IMR-90 (cell line): ENCODE data around the gene IGSF8. TPM values are rescaled to one million over a fixed set of nuclear protein-coding genes. Genes with fewer than 3 reads are reported as not detected.

Experiments
- ATAC-seq: fragments of 200-7000 bp; cut with Tn5 transposase; 2 replicates; pipeline ENCODE4 v1.9.1; 2020; ENCODE audit warnings: low read depth, mild to moderate bottlenecking, moderate library complexity
- BruUV-seq: library from RNA; stranded (reverse); fragments of 400-500 nt; replicated peaks from 2 replicates; lab custom pipeline; 2021; lab: Mats Ljungman, UMichigan
- CTCF ChIA-PET: fragments of 300-600 bp; formaldehyde crosslinking; extraction: SDS; loops from one replicate; lab custom pipeline; 2021; ENCODE audit warnings: antibody characterized with exemption; lab: Yijun Ruan, JAX
- POLR2A ChIA-PET: fragments of 300-600 bp; sonication (Branson Sonifier 250); formaldehyde crosslinking; loops from one replicate; lab custom pipeline; 2022; ENCODE audit warnings: antibody characterized with exemption; ENCODE audit not compliant: unreplicated experiment; lab: Charles Lee
- DNase-seq: peaks from one replicate; pipeline ENCODE4 v3.0.0; 2013
- H2AFZ ChIP-seq: replicated peaks from 2 replicates; pipeline ENCODE3; 2013; ENCODE audit warnings: low read length, mild to moderate bottlenecking; ENCODE audit not compliant: poor library complexity
- H2AK5ac ChIP-seq: 2 replicates; pipeline ENCODE4 v1.6.1; 2013; ENCODE audit warnings: low read depth, low read length, inconsistent platforms
- H2AK9ac ChIP-seq: replicated peaks from 2 replicates; pipeline ENCODE3; 2013; ENCODE audit warnings: mild to moderate bottlenecking, low read depth, low read length, moderate library complexity; ENCODE audit not compliant: poor library complexity
- H2BK120ac ChIP-seq: 2 replicates; pipeline ENCODE4 v1.6.1; 2013; ENCODE audit warnings: low read depth, low read length, inconsistent platforms
- H2BK15ac ChIP-seq: 3 replicates; pipeline ENCODE4 v1.6.1; 2013; ENCODE audit warnings: low read depth, low read length, inconsistent platforms
- H2BK20ac ChIP-seq: 2 replicates; pipeline ENCODE4 v1.6.1; 2013; ENCODE audit warnings: low read depth, mild to moderate bottlenecking, inconsistent platforms, low read length, moderate library complexity
- H2BK5ac ChIP-seq: 2 replicates; pipeline ENCODE4 v1.6.1; 2013; ENCODE audit warnings: mild to moderate bottlenecking, low read depth, low read length, inconsistent platforms; ENCODE audit not compliant: poor library complexity, severe bottlenecking
- H3K14ac ChIP-seq: replicated peaks from 2 replicates; pipeline ENCODE4 v1.6.1; 2013; ENCODE audit warnings: low read depth, low read length, inconsistent platforms
- H3K18ac ChIP-seq: 2 replicates; pipeline ENCODE4 v1.6.1; 2013; ENCODE audit warnings: low read depth, low read length, control low read depth
- H3K23ac ChIP-seq: 2 replicates; pipeline ENCODE4 v1.6.1; 2013; ENCODE audit warnings: low read depth, low read length, inconsistent platforms
- H3K27ac ChIP-seq: 2 replicates; pipeline ENCODE4 v1.5.1; 2013; ENCODE audit warnings: mild to moderate bottlenecking, control low read depth, low read length; ENCODE audit not compliant: insufficient read depth
- H3K27me3 ChIP-seq: 2 replicates; pipeline ENCODE4 v1.6.1; 2013; ENCODE audit warnings: low read length; ENCODE audit not compliant: control insufficient read depth, insufficient read depth
- H3K36me3 ChIP-seq: 2 replicates; pipeline ENCODE4 v1.6.1; 2013; ENCODE audit warnings: low read length, mixed read lengths; ENCODE audit not compliant: control insufficient read depth, insufficient read depth
- H3K4ac ChIP-seq: 2 replicates; pipeline ENCODE4 v1.6.1; 2013; ENCODE audit warnings: low read depth, low read length, inconsistent platforms
- H3K4me1 ChIP-seq: 2 replicates; pipeline ENCODE4 v1.6.1; 2013; ENCODE audit warnings: low read length, mixed read lengths; ENCODE audit not compliant: control insufficient read depth, insufficient read depth
- H3K4me2 ChIP-seq: 2 replicates; pipeline ENCODE4 v1.6.1; 2013; ENCODE audit warnings: low read depth, mild to moderate bottlenecking, control low read depth, low read length, moderate library complexity
- H3K4me3 ChIP-seq: 2 replicates; pipeline ENCODE4 v1.5.1; 2013; ENCODE audit warnings: low read depth, mild to moderate bottlenecking, control low read depth, low read length, moderate library complexity; ENCODE audit not compliant: insufficient read depth
- H3K56ac ChIP-seq: 2 replicates; pipeline ENCODE4 v1.6.1; 2013; ENCODE audit warnings: low read length, inconsistent platforms; ENCODE audit not compliant: insufficient read depth; ENCODE audit errors: extremely low read depth
- H3K79me1 ChIP-seq, 2 experiments: 2 replicates each; pipeline ENCODE4 v1.6.1; 2013; ENCODE audit warnings: low read length in 2 of 2, inconsistent platforms in 1 of 2, low read depth in 1 of 2
- H3K9ac ChIP-seq: 2 replicates; pipeline ENCODE4 v1.6.1; 2013; ENCODE audit warnings: low read depth, low read length, control low read depth
- H3K9me1 ChIP-seq: 2 replicates; pipeline ENCODE4 v1.6.1; 2013; ENCODE audit warnings: low read length, inconsistent platforms; ENCODE audit not compliant: insufficient read depth
- H3K9me3 ChIP-seq: 2 replicates; pipeline ENCODE4 v1.6.1; 2013; ENCODE audit warnings: low read length; ENCODE audit not compliant: control insufficient read depth, insufficient read depth
- H4K20me1 ChIP-seq: 2 replicates; pipeline ENCODE4 v1.6.1; 2013; ENCODE audit warnings: low read length, inconsistent platforms; ENCODE audit not compliant: insufficient read depth
- H4K5ac ChIP-seq: 2 replicates; pipeline ENCODE4 v1.6.1; 2013; ENCODE audit warnings: mild to moderate bottlenecking, low read depth, low read length, control low read depth
- H4K8ac ChIP-seq, 2 experiments: 2 replicates each; pipeline ENCODE4 v1.6.1; 2013; ENCODE audit warnings: low read depth in 2 of 2, low read length in 2 of 2, control low read depth in 1 of 2, inconsistent platforms in 1 of 2
- H4K91ac ChIP-seq: 2 replicates; pipeline ENCODE4 v1.6.1; 2013; ENCODE audit warnings: low read depth, low read length, inconsistent platforms; ENCODE audit not compliant: insufficient read depth
- CHD1 ChIP-seq: IDR thresholded peaks from 2 replicates; pipeline ENCODE4 v1.6.1; 2012; ENCODE audit warnings: low read depth, low read length, improper control_type of control experiment
- MAFK ChIP-seq: IDR thresholded peaks from 2 replicates; pipeline ENCODE4 v1.6.1; 2012; ENCODE audit warnings: low read depth, low read length, improper control_type of control experiment
- MAZ ChIP-seq: IDR thresholded peaks from 2 replicates; pipeline ENCODE4 v1.6.1; 2012; ENCODE audit warnings: low read depth, mild to moderate bottlenecking, low read length, improper control_type of control experiment, moderate library complexity, borderline replicate concordance
- NFE2L2 ChIP-seq: fragments of 150-350 bp; IDR thresholded peaks from 2 replicates; pipeline ENCODE4 v1.6.1; 2016; ENCODE audit warnings: low read depth, mild to moderate bottlenecking, low read length
- POLR2A ChIP-seq: IDR thresholded peaks from 2 replicates; pipeline ENCODE4 v1.6.1; 2012; ENCODE audit warnings: mild to moderate bottlenecking, low read depth, low read length
- SMC3 ChIP-seq: fragments of 150-350 bp; IDR thresholded peaks from 2 replicates; pipeline ENCODE4 v1.6.1; 2016; ENCODE audit warnings: low read depth, mild to moderate bottlenecking, antibody characterized with exemption, low read length, moderate library complexity
- WGBS, 2 experiments: methylation state at CpG; one replicate each; pipeline versions ENCODE4 v1.1.5 to v1.1.7; 2013; ENCODE audit warnings: missing lambda C conversion rate in 2 of 2; ENCODE audit not compliant: insufficient read length in 1 of 2; ENCODE audit errors: extremely low coverage in 2 of 2; 5-methylcytosine and 5-hydroxymethylcytosine counted together
- dilution Hi-C: fragments of 300-500 bp; cut with HindIII; formaldehyde crosslinking; loops from one replicate; pipeline ENCODE4 v1.14.3; 2018; ENCODE audit warnings: low sequenced_read_pairs; ENCODE audit not compliant: unreplicated experiment
- in situ Hi-C: fragments of 300-500 bp; cut with MboI; formaldehyde crosslinking; loops from 3 replicates; pipeline ENCODE4 v1.14.3; 2019; ENCODE audit warnings: low sequenced_read_pairs, inconsistent platforms, mixed read lengths
- intact Hi-C: fragments of 100-400 bp; cut with micrococcal nuclease; formaldehyde crosslinking; loops from 2 replicates; pipeline ENCODE4 v1.10.0; 2022
- polyA plus RNA-seq, 3 experiments: library from polyadenylated mRNA; depleted of rRNA; stranded (reverse); fragments of >200 nt; gene quantifications; 2 replicates each; pipeline ENCODE4 v1.2.3, GENCODE V29; 2012; ENCODE audit warnings: low replicate concordance in 1 of 3
- total RNA-seq: library from RNA; depleted of rRNA; stranded (reverse); fragments of >200 nt; gene quantifications from 2 replicates; pipeline ENCODE4 v1.2.3, GENCODE V29; 2012

IGSF8 gene
- total and polyA plus RNA-seq, 2 of the 4 experiments (the other 2 are of a cell fraction): 8.8 to 25.2 TPM

DNA sequence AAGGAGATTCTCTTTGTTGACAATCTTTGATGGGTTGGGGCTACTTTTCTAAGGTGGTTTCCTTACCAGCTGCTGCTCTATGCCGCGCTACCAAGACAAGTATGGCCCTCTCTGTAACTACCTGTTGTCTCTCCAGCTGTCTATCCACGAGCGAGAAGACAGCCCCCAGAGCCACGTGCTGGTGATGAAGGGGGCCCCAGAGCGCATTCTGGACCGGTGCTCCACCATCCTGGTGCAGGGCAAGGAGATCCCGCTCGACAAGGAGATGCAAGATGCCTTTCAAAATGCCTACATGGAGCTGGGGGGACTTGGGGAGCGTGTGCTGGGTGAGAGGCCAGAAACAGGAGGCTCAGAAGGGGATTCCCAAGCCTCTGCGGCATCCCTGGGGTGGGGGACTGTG lies 31.5 kb upstream of the IGSF8 start:
- Histone ChIP-seq H2AK9ac (no peak overlapping the region), H3K4ac (no peak overlapping the region), H4K20me1 (no peaks in the 10 kb centered on the region), H3K9ac (no peak overlapping the region), H3K27ac (no peak overlapping the region), H4K91ac (no peak overlapping the region), H2BK15ac (no peak overlapping the region), H3K9me1 (peaks cover 15% of the 10 kb centered on the region), H2BK5ac (no peak overlapping the region), H2BK20ac (no peak overlapping the region), H3K14ac (no peak overlapping the region), H4K8ac (no peak overlapping the region), H3K4me3 (no peak overlapping the region), H3K4me2 (no peak overlapping the region), H3K18ac (no peak overlapping the region), H3K36me3 (no peaks in the 10 kb centered on the region), H3K79me1 (no peaks in the 10 kb centered on the region), H2BK120ac (no peak overlapping the region), H2AK5ac (no peak overlapping the region), H3K9me3 (no peaks in the 10 kb centered on the region), H3K4me1 (peaks cover 9% of the 10 kb centered on the region), H3K27me3 (peaks cover 23% of the 10 kb centered on the region), H4K5ac (no peak overlapping the region), H2AFZ (no peak overlapping the region), H3K56ac (no peak overlapping the region), H3K23ac (no peak overlapping the region)
- DNase-seq (no peak), ATAC-seq (no peak)
- ChIA-PET CTCF (no interaction called here), POLR2A (no interaction called here)
- no CpG with 5 or more reads among the region's 11 CpGs for WGBS, 2 experiments
- intact Hi-C loops: no loop called here
- TF ChIP-seq CHD1: no peak
- TF ChIP-seq SMC3: no peak
- TF ChIP-seq POLR2A: no peak
- no peak for TF ChIP-seq MAFK
- no peak for TF ChIP-seq NFE2L2
- TF ChIP-seq MAZ: no peak
- dilution Hi-C loops: no loop called here
- no TSS peak for BruUV-seq
- in situ Hi-C loops: no loop called here
